NCI-H345 treated with DMSO at 0.1 percent for 48 hours (cell line): Measurements from ENCODE around the gene MORN5.

Source experiments
- DNase-seq: peaks from one replicate; lab custom pipeline; 2025; ENCODE audit not compliant: unreplicated experiment; lab: John Stamatoyannopoulos, UW

MORN5 gene

GRCh38 chr9:122228191-122228567 lies 68.5 kb downstream of the MORN5 start:
- DNase-seq: no peak

- no peak for DNase-seq
Measured at GRCh38 chr9:122228568-122229484, 69.1 kb downstream of the MORN5 start, which contains the start of gene LHX6. TSS of gene LHX6 (minus strand) at chr9:122228957. CDS start at chr9:122228740, 217 bp downstream.

- DNase-seq: no peak
Measured at GRCh38 chr9:122229485-122229837, 69.8 kb downstream of the MORN5 start.

GRCh38 chr9:122232796-122233306 lies 73.1 kb downstream of the MORN5 start:
- DNase-seq: no peak

GRCh38 chr9:122234022-122234748 lies 74.5 kb downstream of the MORN5 start:
- no peak for DNase-seq

- DNase-seq: no peak
Measured at GRCh38 chr9:122236681-122237080, 77.0 kb downstream of the MORN5 start.

- DNase-seq: no peak
Measured at GRCh38 chr9:122239722-122240121, 80.0 kb downstream of the MORN5 start.

- DNase-seq: no peak
Measured at GRCh38 chr9:122244349-122244748, 84.6 kb downstream of the MORN5 start.

- no peak for DNase-seq
Measured at GRCh38 chr9:122246666-122247065, 87.0 kb downstream of the MORN5 start.

GRCh38 chr9:122248448-122248865 lies 88.7 kb downstream of the MORN5 start:
- no peak for DNase-seq
